H1 (cell line): ENCODE results near the gene GSC. TPM values are rescaled to one million over a fixed set of nuclear protein-coding genes. Genes with fewer than 3 reads are reported as not detected.

Experiments used
- ASH2L ChIP-seq: fragments of 200-600, 300-600 bp; sonication (generic); IDR thresholded peaks from one replicate; pipeline ENCODE4 v1.7.1; 2017; ENCODE audit warnings: low read length
- CHD2 ChIP-seq: IDR thresholded peaks from 2 replicates; pipeline ENCODE4 v1.6.1; 2012; ENCODE audit warnings: low read length, improper control_type of control experiment
- CREB1 ChIP-seq: IDR thresholded peaks from 2 replicates; pipeline ENCODE4 v1.6.1; 2012; ENCODE audit warnings: inconsistent platforms
- JUN ChIP-seq: IDR thresholded peaks from 2 replicates; pipeline ENCODE4 v1.6.1; 2011; ENCODE audit warnings: low read depth, mild to moderate bottlenecking, improper control_type of control experiment, low read length
- JUND ChIP-seq: IDR thresholded peaks from 2 replicates; pipeline ENCODE4 v1.6.1; 2011; ENCODE audit warnings: mild to moderate bottlenecking, improper control_type of control experiment, low read length
- KDM5A ChIP-seq: fragments of 200-600 bp; IDR thresholded peaks from 2 replicates; pipeline ENCODE4 v1.7.1; 2012; ENCODE audit warnings: mild to moderate bottlenecking, low read length, inconsistent platforms, mixed read lengths
- MAX ChIP-seq: IDR thresholded peaks from 2 replicates; pipeline ENCODE4 v1.6.1; 2012; ENCODE audit warnings: inconsistent platforms
- RXRA ChIP-seq: IDR thresholded peaks from 2 replicates; pipeline ENCODE4 v1.6.1; 2011; ENCODE audit warnings: low read depth, mild to moderate bottlenecking, low read length, moderate library complexity; ENCODE audit not compliant: insufficient read depth
- SRF ChIP-seq: IDR thresholded peaks from 2 replicates; pipeline ENCODE4 v1.6.1; 2011; ENCODE audit warnings: mild to moderate bottlenecking, low read depth, low read length, moderate library complexity
- USF2 ChIP-seq: IDR thresholded peaks from 2 replicates; pipeline ENCODE4 v1.6.1; 2011; ENCODE audit warnings: low read length, improper control_type of control experiment
- YY1 ChIP-seq: IDR thresholded peaks from 2 replicates; pipeline ENCODE4 v1.6.1; 2011; ENCODE audit warnings: low read depth, mild to moderate bottlenecking, low read length
- polyA plus RNA-seq, 7 experiments: library from polyadenylated mRNA; depleted of rRNA in 3 of 7; stranded (reverse) in 5 of 7; unstranded in 2 of 7; fragments of >200 nt in 5 of 7; fragments of 200-250 nt in 2 of 7; gene quantifications; 1 replicate in 5 of 7; 2 replicates in 1 of 7; 4 replicates in 1 of 7; pipeline versions ENCODE4 v1.2.1 to v1.2.3, GENCODE V29; 2011 to 2013; ENCODE audit warnings: missing spikeins in 2 of 7, mixed read lengths in 2 of 7
- total RNA-seq: library from RNA; stranded (reverse); fragmentation: NEBNext Ultra II Directional; extraction: Animal tissue kit (Norgen Biotek cat#: 25700); gene quantifications from 2 replicates; pipeline ENCODE4 v1.2.1, GENCODE V29; 2021

GSC gene
- total and polyA plus RNA-seq, 2 of the 8 experiments (the other 6 are each of a cell fraction or from before 2014, with no cell fraction given) = 0.17 to 0.54 TPM

GRCh38 chr14:94771158-94771905, 1.4 kb upstream of the GSC start (continued):
- TF ChIP-seq USF2 = no peak
- no peak for TF ChIP-seq JUN
- no peak for TF ChIP-seq RXRA
- TF ChIP-seq ASH2L = no peak
- peak; percentile 76 for TF ChIP-seq CHD2
- no peak for TF ChIP-seq CREB1
- no peak for TF ChIP-seq YY1
- TF ChIP-seq JUND = no peak
- TF ChIP-seq MAX = peak; percentile 50
- no peak for TF ChIP-seq SRF
- TF ChIP-seq KDM5A = no peak
